Neural progenitor cell (in vitro differentiated cells): ENCODE data around the gene EPHA1. TPM values are rescaled to one million over a fixed set of nuclear protein-coding genes. Genes with fewer than 3 reads are reported as not detected.
"Not testable (repeated sequence)": the region's sequence is repeated elsewhere in the genome, so short reads cannot be mapped to it uniquely, and the experiment has no call there.

Source experiments
- DNase-seq: peaks from one replicate; pipeline ENCODE4 v3.0.0-alpha.2; 2016; ENCODE audit warnings: low spot score
- H2AFZ ChIP-seq: fragments of 200-600 bp; sonication (generic); replicated peaks from 2 replicates; pipeline ENCODE4 v1.6.1; 2016; ENCODE audit warnings: antibody characterized with exemption
- H3F3A ChIP-seq: fragments of 200-600 bp; sonication (generic); 2 replicates; pipeline ENCODE4 v1.6.1; 2016; ENCODE audit warnings: antibody characterized with exemption, low read depth
- H3K27ac ChIP-seq: fragments of 200-600 bp; sonication (generic); 2 replicates; pipeline ENCODE4 v1.5.1; 2016; ENCODE audit warnings: mild to moderate bottlenecking
- H3K27me3 ChIP-seq: fragments of 200-600 bp; sonication (generic); 2 replicates; pipeline ENCODE4 v1.6.1; 2016; ENCODE audit warnings: mild to moderate bottlenecking, moderate library complexity
- H3K36me3 ChIP-seq: fragments of 200-600 bp; sonication (generic); 2 replicates; pipeline ENCODE4 v1.5.1; 2016
- H3K4me1 ChIP-seq: fragments of 200-600 bp; sonication (generic); 2 replicates; pipeline ENCODE4 v1.6.1; 2016; ENCODE audit warnings: mixed run types
- H3K4me2 ChIP-seq: fragments of 200-600 bp; sonication (generic); 2 replicates; pipeline ENCODE4 v1.6.1; 2016
- H3K4me3 ChIP-seq: fragments of 200-600 bp; sonication (generic); 2 replicates; pipeline ENCODE4 v1.5.1; 2016
- H3K79me2 ChIP-seq: fragments of 200-600 bp; sonication (generic); 2 replicates; pipeline ENCODE4 v1.6.1; 2016; ENCODE audit warnings: low read depth
- H3K9ac ChIP-seq: fragments of 200-600 bp; sonication (generic); 2 replicates; pipeline ENCODE4 v1.6.1; 2016
- H3K9me3 ChIP-seq: fragments of 200-600 bp; sonication (generic); 2 replicates; pipeline ENCODE4 v1.5.1; 2016; ENCODE audit warnings: low read depth
- H4K20me1 ChIP-seq: fragments of 200-600 bp; sonication (generic); 2 replicates; pipeline ENCODE4 v1.6.1; 2016; ENCODE audit warnings: low read depth
- H3K27ac Mint-ChIP-seq: 3 replicates; pipeline ENCODE4 v1.8.0; 2021; ENCODE audit warnings: mixed read lengths
- H3K27me3 Mint-ChIP-seq: 2 replicates; pipeline ENCODE4 v1.8.0; 2022; ENCODE audit warnings: low read depth, mild to moderate bottlenecking, inconsistent platforms, moderate library complexity, mixed read lengths; ENCODE audit not compliant: insufficient read depth
- H3K36me3 Mint-ChIP-seq: 3 replicates; pipeline ENCODE4 v1.8.0; 2021; ENCODE audit warnings: mixed read lengths
- H3K4me1 Mint-ChIP-seq: 3 replicates; pipeline ENCODE4 v1.8.0; 2021; ENCODE audit warnings: mixed read lengths
- H3K4me3 Mint-ChIP-seq: 3 replicates; pipeline ENCODE4 v1.8.0; 2021; ENCODE audit warnings: mild to moderate bottlenecking, moderate library complexity, mixed read lengths
- H3K9me3 Mint-ChIP-seq: 3 replicates; pipeline ENCODE4 v1.8.0; 2020; ENCODE audit warnings: mixed read lengths
- CTCF ChIP-seq: fragments of 200-600 bp; sonication (generic); IDR thresholded peaks from 2 replicates; pipeline ENCODE4 v1.5.1; 2017; ENCODE audit warnings: antibody characterized with exemption, mild to moderate bottlenecking
- EZH2 ChIP-seq: fragments of 200-600 bp; sonication (generic); IDR thresholded peaks from 2 replicates; pipeline ENCODE4 v1.6.1; 2017; ENCODE audit warnings: antibody characterized with exemption, mild to moderate bottlenecking, moderate library complexity
- EZH2phosphoT487 ChIP-seq: fragments of 200-600 bp; sonication (generic); IDR thresholded peaks from 2 replicates; pipeline ENCODE4 v1.6.1; 2017; ENCODE audit warnings: antibody characterized with exemption
- total RNA-seq: library from RNA; depleted of rRNA; stranded (reverse); fragments of >200 nt; gene quantifications from 2 replicates; pipeline ENCODE4 v1.2.3, GENCODE V29; 2015; ENCODE audit warnings: low replicate concordance

Gene EPHA1
- total RNA-seq, 1 donor from 2014 or later = 4.1 TPM

- Histone ChIP-seq H3K36me3 (no peaks in the 10 kb centered on the region), H3K27me3 (no peaks in the 10 kb centered on the region), H3K9ac (no peak overlapping the region), H3K4me2 (no peak overlapping the region), H2AFZ (peak overlapping the region; percentile 57), H3K9me3 (no peaks in the 10 kb centered on the region), H4K20me1 (no peaks in the 10 kb centered on the region), H3K4me1 (no peaks in the 10 kb centered on the region), H3K79me2 (no peaks in the 10 kb centered on the region), H3K27ac (no peak overlapping the region), H3K4me3 (no peak overlapping the region), H3F3A (no peaks in the 10 kb centered on the region)
- no peak for DNase-seq
- H3K36me3 Mint-ChIP-seq = no peaks in the 10 kb centered on the region
- no peaks in the 10 kb centered on the region for H3K27me3 Mint-ChIP-seq
- no peaks in the 10 kb centered on the region for H3K4me1 Mint-ChIP-seq
- TF ChIP-seq CTCF (no peak), EZH2phosphoT487 (no peak), EZH2 (no peak)
- no peak overlapping the region for H3K4me3 Mint-ChIP-seq
- peaks cover 2% of the 10 kb centered on the region for H3K9me3 Mint-ChIP-seq
- no peak overlapping the region for H3K27ac Mint-ChIP-seq
These were observed 21.4 kb upstream of the EPHA1 start for GRCh38 chr7:143429770-143430698.

- TF ChIP-seq CTCF (no peak), EZH2 (no peak), EZH2phosphoT487 (no peak)
- Mint-ChIP-seq H3K27me3 (peaks cover 4% of the 10 kb centered on the region), H3K36me3 (no peaks in the 10 kb centered on the region), H3K4me1 (no peaks in the 10 kb centered on the region), H3K27ac (no peak overlapping the region), H3K9me3 (peaks cover 10% of the 10 kb centered on the region), H3K4me3 (no peak overlapping the region)
- Histone ChIP-seq H3K4me2 (no peak overlapping the region), H3K27me3 (no peaks in the 10 kb centered on the region), H3K27ac (no peak overlapping the region), H3F3A (no peaks in the 10 kb centered on the region), H3K79me2 (no peaks in the 10 kb centered on the region), H3K9me3 (no peaks in the 10 kb centered on the region), H3K4me1 (no peaks in the 10 kb centered on the region), H3K9ac (no peak overlapping the region), H3K4me3 (no peak overlapping the region), H2AFZ (no peak overlapping the region), H4K20me1 (no peaks in the 10 kb centered on the region), H3K36me3 (no peaks in the 10 kb centered on the region)
- no peak for DNase-seq
These were observed 18.0 kb upstream of the EPHA1 start for GRCh38 chr7:143426479-143427142.

GRCh38 chr7:143424476-143424875, 15.8 kb upstream of the EPHA1 start:
- H2AFZ ChIP-seq, H3K27ac Mint-ChIP-seq, H3K4me3 ChIP-seq, H3K4me1 Mint-ChIP-seq, H3K9ac ChIP-seq, H3K4me1 ChIP-seq, H3K27me3 Mint-ChIP-seq, H3K27me3 ChIP-seq, H3K4me3 Mint-ChIP-seq, H3K36me3 Mint-ChIP-seq, H3K27ac ChIP-seq, H3F3A ChIP-seq, H3K79me2 ChIP-seq, H3K4me2 ChIP-seq, H3K36me3 ChIP-seq, H3K9me3 ChIP-seq, DNase-seq, H4K20me1 ChIP-seq: not testable (repeated sequence)
- peaks cover 13% of the 10 kb centered on the region for H3K9me3 Mint-ChIP-seq

GRCh38 chr7:143422033-143422432, 13.4 kb upstream of the EPHA1 start:
- no peaks in the 10 kb centered on the region for H4K20me1 ChIP-seq
- no peaks in the 10 kb centered on the region for H3K27me3 ChIP-seq
- Mint-ChIP-seq H3K4me1 (no peaks in the 10 kb centered on the region), H3K27me3 (peaks cover 8% of the 10 kb centered on the region), H3K36me3 (peaks cover 2% of the 10 kb centered on the region), H3K9me3 (peaks cover 13% of the 10 kb centered on the region), H3K27ac (no peak overlapping the region), H3K4me3 (no peak overlapping the region)
- H3K4me3 ChIP-seq = no peak overlapping the region
- DNase-seq = no peak
- H3K9ac ChIP-seq = no peak overlapping the region
- no peak overlapping the region for H3K4me2 ChIP-seq
- no peaks in the 10 kb centered on the region for H3K79me2 ChIP-seq
- no peaks in the 10 kb centered on the region for H3K4me1 ChIP-seq
- TF ChIP-seq CTCF (no peak), EZH2 (no peak), EZH2phosphoT487 (no peak)
- H3K36me3 ChIP-seq = no peaks in the 10 kb centered on the region
- H3F3A ChIP-seq = no peaks in the 10 kb centered on the region
- H2AFZ ChIP-seq = no peak overlapping the region
- H3K9me3 ChIP-seq = no peaks in the 10 kb centered on the region
- no peak overlapping the region for H3K27ac ChIP-seq

- H3K4me1 Mint-ChIP-seq, H3K36me3 ChIP-seq, H2AFZ ChIP-seq, H3K4me3 ChIP-seq, H3K27ac ChIP-seq, H3K27me3 ChIP-seq, H3F3A ChIP-seq, DNase-seq, H3K36me3 Mint-ChIP-seq, H3K27me3 Mint-ChIP-seq, H4K20me1 ChIP-seq, H3K4me2 ChIP-seq, H3K4me3 Mint-ChIP-seq, H3K79me2 ChIP-seq, H3K9me3 ChIP-seq, H3K4me1 ChIP-seq, H3K27ac Mint-ChIP-seq, H3K9ac ChIP-seq: not testable (repeated sequence)
- peaks cover 11% of the 10 kb centered on the region for H3K9me3 Mint-ChIP-seq
These were observed 12.0 kb upstream of the EPHA1 start for GRCh38 chr7:143420624-143421023.
